HG03095 (cell line): ENCODE data around the gene KIAA0930.
"Not testable (repeated sequence)": the region's sequence is repeated elsewhere in the genome, so short reads cannot be mapped to it uniquely, and the experiment has no call there.

Experiments used
- ATAC-seq: cut with Tn5 transposase; IDR thresholded peaks from one replicate; pipeline ENCODE4 v1.9.1; 2021; ENCODE audit warnings: moderate library complexity; ENCODE audit not compliant: unreplicated experiment

KIAA0930 gene

DNA sequence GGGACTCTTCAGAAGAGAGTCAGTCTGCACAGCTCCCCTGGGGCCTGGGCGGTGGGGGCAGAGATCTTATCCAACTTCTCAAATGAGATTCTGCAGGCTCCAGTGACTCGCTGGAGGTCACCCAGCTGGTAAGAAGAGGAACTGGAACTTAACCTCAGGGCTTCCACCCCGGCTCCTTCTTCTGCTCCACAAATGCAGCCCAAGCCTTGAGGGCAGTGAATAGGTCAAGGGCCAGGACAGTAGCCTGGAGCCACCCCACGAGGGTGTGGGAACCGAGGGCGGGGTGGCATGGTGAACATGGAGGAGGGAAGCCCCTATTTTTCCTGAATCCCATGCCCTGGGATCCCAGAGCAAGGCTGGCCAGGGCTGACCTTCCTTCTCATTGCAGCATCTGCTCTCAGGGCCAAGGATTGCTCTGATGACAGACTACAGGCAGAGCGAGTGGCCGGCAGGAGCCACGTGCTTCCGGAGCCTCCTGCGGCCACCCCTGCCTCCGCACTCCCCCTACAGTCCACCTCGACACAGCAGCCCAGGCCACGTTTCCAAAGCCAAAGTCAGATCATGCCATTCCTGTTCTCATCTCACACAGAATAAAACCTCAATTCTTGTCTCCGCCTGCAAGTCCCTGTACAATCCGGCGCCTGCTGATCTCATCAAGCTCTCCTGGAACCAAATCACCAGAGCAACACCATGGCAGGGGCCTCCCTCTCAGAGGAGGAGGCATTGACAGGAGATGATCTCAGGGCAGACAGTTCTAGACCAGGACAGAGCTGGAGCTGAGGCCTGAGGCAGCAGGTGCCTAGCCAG lies 23.0 kb upstream of the KIAA0930 start:
- peak; percentile 64 for ATAC-seq

DNA sequence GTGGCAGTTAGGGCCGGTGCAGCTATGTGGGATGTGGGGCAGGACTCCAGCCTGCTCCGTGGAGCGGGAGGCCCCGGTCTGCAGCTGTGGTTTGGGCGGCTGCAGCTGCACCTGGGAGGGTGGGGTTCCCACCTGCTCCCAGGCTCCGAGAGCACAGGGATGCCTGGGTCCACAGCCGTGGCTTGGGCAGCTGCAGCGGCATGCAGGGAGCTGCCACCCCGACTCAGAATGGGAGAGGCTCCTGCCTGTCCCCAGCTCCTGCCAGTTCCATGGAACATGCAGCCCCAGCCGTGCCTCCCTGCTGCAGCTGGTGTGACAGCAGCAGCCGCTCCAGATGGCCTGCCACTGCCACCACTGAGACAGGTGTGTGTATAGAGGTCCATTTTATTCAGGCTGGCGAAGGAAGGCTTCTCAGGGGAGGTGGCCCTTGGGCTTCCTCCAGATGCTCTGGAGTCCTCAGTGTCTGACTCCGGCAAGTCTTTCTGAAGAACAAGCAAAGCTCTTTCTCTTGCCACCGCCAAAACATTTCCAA lies 22.3 kb upstream of the KIAA0930 start:
- peak; percentile 33 for ATAC-seq

DNA sequence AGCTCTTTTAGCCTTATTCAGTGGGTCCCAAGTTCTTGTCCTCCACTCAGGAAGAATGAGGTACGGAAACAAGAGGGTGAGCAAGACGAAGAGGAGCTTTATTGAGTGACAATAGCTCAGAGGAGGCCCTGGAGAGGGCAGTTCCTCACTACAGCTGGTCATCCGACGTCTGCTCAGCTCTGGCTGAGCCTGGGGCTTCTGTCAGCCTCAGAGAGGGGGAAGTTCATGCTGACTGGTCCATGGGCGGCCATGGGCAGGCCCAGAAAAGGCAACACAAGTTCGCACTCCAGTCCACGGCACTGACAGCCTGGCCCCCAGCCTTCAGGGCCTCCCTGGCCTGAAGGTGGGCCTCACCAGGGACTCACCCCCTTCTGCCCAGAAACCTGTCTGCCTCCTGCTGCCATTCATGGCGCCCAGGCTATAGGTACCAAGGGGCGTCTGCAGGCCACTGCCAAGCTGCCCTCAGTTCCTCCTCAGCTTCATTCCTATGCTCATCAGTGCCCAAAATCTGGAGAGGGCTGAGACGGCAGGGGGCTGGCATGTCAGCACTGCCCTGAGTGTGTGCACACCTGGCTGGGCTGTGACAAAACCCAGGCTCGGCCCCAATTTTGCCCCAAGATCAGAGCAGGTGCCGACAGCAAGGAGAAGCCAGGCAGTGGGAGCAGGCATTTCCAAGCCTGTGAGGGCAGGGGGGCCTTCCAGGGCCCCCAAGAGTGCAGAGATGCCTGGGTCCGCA lies 21.7 kb upstream of the KIAA0930 start:
- no peak for ATAC-seq

DNA sequence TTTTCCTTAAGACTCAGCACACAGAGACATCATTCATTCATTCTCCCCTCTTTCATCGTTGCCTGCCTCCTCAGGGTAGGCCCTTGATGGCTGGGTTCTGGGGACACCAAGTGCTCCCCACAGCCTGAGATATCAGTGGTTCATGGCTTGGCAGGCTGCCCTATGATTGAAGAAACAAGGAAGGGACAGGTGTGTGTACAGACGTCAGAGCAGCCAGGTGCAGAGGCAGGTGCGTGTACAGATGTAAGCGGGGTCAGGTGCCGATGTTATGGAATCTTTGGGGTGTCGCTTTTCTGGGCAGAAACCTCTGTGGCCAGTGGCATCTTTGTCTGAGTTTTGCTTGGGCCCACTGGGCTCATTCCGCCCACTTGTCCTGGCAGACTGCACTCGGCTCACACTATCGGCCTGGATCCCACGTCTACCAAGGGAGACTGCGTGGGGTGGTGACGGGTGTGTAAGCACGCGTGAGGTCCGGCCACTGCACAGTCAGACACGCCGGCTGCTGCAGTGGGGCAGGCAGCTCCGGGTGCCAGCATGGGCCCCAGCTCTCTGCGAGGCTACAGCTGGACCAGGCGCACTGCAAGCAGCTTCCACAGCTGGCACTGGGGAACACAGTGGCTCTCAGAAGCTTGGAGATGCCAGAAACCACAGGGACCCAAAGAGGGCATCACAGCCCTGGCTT lies 20.9 kb upstream of the KIAA0930 start:
- ATAC-seq = no peak

DNA sequence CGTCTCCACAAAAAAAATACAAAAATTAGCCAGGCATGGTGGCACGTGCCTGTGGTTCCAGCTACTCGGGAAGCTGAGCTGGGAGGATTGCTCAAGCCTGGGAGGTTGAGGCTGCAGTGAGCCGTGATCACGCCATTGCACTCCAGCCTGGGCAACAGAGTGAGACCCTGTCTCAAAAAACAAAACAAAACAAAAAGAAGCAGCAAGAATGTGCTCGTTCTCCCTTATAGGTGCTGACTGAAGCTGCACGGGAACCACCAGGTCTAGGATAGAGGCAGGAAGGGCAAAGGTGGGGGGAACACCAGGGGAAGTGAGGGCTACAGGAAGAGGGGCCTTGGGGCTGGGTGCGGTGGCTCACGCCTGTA lies 19.7 kb upstream of the KIAA0930 start:
- ATAC-seq = not testable (repeated sequence)

DNA sequence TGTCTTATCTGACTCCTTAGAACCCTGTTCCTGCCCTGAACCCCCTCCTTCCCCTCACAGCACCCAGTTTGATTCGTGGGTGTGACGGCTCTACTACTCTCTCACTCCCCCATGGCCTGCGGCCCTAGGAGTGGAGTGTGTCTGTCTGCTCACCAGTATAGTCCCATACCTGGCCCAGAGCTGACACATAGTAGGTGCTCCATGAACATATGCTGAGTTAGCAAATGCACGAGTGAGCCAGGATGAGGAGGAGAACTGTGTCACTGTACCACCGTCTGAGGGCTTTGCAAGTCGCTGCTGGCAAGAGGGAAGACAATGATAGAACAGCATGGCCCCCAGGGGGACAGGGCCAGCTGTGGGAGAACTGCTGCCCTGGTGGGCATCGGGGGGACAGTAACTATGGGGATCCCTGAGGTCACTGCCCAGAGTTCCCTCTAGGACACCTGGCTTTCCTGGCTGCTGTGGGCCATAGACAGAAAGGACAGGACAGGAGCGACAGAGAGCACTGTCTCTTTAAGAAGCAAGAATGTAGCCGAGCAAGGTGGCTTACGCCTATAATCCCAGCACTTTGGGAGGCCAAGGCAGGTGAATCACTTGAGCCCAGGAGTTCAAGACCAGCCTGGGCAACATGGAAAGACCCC lies 19.2 kb upstream of the KIAA0930 start:
- no peak for ATAC-seq

DNA sequence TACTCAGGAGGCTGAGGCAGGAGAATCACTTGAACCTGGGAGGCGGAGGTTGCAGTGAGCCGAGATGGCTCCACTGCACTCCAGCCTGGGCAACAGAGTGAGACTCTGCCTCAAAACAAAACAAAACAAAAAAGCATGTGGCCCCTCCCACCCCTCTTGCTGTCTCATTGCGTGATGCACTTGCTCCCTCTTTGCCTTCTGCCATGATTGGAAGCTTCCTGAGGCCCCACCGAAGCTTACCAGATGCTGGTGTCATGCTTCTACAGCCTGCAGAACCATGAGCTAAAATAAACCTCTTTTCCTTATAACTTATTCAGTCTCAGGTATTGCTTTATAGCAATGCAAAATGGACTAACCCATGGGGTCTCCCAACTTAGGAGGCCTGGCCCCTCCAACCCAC lies 17.2 kb upstream of the KIAA0930 start:
- ATAC-seq = not testable (repeated sequence)

DNA sequence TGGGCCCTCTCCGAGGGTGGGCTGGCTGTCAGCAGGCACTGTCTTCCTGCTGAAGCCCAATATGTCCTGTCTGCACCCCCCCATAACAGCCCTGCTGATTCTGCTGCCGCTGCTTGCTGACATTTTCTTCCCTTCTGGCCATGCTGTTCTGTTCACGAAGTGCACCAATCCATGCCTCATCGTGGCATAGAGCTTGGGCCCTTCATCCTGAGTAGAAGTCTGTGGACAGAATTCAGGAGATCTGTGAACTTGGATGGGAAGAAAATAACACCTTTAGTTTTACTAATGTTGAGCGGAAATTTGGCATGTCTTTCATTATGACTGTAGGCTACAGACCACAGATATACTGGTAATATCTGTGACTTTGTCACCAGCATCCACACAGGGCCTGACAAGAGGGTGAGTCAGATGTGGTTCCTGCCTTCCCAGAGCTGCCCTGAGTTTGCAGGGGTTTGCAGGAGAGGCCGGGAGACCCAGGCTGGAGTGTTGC lies 14.1 kb upstream of the KIAA0930 start:
- ATAC-seq = no peak

DNA sequence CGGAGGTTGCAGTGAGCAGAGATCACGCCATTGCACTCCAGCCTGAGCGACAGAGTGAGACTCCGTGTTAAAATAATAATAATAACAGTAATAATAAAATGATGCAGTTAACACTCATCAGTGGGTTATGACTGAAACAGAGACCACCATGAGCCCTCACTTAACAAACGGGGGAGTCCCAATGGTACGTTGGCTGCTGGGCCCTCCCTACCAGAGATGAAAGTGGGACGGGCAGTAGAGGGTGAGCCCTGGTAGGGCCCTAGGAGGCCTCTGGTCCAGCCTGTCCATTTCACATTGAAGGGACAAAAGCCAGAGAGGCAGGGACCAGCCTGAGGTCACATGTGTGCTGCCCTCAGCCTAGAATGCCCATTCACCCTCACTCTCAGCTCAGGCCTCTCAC lies 13.7 kb upstream of the KIAA0930 start:
- ATAC-seq = no peak

DNA sequence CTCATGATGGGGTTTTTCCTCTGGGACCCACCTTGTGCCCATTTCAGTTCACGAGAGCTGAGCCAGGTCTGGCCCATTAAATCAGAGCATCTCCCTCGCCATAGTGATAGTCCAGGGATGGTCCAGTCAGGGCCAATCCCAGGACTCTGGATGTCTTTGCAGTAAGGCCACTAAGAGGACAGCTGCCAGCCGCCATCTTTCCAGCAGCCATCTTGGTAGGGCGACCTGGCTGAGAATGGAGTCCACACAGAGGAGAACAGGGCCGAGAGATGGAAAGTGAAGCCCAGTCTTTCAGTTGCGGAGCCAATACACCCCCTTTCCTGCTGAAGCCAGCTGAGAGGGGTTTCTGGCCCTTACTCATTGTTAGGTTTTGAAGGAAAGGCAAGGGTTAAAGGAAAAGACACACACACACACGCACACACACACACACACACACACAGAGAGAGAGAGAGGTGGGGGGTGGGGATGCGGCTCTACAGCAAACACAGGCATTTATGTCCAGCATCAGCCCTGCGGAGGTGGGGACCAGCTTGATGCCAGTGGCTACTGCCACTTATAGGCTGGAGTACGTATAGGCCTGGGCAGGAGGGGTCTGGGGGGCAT lies 12.4 kb upstream of the KIAA0930 start:
- ATAC-seq = no peak

DNA sequence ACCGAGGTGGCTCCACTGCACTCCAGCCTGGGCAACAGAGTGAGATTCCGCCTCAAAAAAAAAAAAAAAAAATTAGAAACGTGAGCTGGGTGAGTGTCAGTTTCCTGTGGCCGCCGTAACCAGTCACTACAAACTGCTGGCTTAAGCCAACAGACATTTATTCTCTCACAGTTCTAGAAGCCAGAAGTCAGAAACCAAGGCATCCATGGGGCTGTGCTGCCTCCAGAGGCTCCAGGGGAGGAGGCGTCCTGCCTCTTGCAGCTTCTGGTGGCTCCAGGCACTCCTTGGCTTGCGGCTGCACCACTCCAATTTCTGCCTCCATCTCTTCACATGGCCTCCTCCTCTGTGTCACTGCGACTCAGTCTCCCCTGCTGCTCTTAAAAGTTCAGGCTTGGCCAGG lies 11.1 kb upstream of the KIAA0930 start:
- ATAC-seq = no peak

DNA sequence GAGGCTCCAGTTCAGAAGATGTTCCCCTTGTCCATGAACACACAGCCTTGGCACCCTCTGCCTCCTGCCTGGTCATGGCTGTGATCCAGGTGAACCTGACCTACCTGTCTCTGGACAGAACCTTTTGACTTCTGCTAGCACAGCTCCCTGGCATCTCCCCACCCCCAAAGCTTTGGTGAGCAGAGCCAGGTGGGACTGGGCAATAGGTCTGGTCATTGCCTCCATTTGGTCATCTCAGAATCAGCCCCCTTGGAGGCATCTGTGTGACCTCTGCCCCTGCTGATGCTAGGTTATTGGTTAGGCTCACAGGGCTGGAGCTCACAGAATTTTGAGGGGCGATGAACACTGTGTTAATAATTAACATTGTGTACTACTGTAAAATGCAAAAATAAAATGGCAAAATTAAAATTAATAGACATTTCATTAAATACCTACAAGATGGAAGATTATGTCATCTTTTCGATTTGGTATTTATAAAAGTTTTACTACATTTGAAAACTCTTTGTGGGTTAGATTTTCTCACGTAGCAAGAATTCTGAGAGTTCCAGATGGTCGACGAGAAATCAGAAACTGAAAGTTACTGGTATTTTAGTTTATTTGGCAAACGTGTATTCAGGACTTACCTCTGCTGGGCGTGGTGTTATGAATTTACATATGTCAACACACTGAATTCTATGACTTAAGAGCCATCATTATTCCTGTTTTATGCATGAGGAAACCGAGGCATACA lies 8.3 kb upstream of the KIAA0930 start:
- peak; percentile 64 for ATAC-seq

DNA sequence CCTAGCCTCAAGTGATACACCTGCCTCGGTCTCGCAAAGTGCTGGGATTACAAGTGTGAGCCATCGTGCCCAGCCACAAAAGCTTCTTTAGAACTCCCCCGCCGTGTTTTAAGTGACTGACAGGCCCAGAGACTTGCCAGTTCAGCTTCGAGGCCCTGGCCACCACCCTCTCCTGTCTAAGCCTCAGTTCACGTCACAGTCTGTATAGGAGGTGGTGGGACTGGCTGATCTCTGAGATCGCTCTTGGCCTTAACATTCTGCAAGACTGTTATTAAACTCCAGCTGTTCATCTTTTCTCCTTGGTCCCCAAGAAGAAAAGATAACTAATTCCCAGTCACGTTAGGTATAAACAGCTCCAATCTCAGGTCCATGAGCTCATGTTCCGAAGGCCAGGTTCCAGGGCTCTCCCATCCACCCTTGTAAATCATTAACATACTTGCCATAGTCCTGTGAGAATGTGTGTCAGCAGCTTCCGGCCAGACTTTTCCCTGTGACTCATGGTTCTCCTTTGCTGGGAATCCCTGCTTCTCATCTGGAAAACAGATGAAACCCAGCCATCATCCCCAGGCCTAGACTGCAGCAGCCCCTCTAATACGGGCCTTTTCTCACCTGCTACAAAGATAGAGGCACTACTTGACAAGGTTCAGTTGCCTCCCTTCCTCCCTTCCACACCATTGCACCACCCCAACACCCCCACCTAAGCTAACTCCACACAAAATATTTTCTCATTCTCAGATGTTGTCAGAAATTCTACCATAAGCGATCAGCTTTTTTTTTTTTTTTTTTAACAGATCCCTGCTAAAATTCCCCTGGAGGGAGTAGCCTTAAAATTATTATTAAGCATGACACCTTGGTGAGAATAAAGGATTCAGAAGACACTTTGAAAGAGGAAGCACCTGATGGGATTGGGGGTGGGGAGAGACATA lies 5.6 kb upstream of the KIAA0930 start:
- ATAC-seq = no peak

DNA sequence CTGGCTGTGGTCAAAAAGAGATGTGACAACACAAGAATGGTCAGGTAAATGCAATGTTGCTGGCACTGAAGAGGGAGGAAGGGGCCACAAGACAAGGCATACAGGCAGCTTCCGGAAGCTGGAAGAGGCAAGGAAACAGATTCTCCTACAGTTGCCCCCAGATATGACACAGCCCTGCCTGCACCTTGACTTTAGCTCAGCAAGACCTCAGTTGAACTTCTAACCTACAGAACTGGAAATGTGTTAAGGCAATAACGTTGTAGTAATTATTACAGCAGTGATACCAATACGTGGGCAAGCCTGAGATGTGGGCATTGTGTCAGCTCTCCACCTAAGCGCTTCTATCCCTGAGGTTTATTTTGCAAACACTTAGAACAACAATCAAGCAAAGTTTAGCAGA lies 4.2 kb upstream of the KIAA0930 start:
- no peak for ATAC-seq

DNA sequence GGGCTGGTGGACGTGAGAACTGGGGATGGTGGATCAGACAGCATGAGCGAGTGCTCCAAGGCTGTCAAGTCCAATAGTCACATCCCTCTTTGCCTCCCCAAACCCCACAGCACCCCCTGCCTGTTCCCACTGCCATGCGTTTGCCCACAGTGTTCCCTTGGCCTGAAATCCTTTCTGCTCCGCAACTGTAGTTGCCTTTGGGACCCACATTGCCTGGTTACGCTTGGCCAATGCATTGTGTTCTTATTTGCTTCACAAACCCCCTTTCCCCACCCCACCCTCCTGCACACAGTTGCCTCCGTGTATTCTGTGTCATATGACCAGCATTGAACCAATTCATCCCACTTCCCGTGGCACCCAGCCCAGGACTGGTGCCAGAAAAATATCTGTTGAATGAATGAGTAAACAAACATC lies 2.1 kb upstream of the KIAA0930 start:
- ATAC-seq = no peak

DNA sequence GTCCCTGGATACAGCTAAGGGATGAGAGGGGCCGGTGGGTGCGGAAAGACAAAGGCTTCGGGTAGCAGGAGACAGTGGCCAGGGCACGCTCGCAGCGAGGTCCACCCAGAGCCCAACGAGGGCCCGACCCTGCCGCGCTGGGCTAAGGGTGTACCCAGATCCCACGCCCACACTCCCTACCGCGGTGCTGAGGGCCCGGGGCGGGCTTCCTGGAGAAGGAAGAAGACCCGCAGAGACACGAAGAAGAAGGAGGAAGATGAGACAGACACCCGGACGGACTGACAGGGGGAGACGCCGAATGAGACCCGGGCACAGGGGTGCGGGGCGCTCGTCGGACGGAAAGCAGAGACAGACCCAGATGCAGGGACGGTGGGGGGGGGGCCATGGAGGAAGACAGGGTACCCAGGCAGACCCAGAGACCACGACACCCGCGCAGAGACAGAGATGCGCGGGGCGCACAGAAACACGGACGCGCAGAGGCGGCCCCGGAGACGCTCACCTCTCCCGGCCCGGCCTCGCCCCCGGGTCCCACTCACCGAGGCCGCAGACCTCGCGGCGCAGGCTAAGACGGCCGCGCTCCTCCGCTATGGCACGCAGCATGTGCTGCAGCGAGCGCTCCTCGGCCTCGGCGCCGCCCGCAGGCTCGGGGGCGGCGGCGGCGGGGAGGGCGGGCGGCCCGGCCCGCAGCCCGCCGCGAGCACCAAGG lies 437 bp downstream of the KIAA0930 start:
- ATAC-seq = no peak

DNA sequence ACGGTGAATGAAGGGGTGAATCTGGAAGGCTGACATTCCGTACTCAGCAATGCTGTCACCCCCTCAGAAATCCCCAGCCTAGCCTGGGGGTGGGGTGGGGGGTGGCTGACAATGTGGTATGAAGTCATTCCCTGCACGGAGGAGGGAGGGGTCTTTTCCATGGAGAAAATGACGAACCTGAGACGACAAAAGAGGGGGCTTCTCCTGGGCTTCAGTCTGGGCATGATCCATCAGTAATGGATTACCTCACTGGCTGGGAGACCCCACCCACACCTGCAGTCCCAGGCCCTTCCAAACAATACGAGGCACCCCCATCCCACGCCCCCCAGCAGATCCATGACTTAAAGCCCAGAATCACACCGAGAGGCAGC lies 1.0 kb downstream of the KIAA0930 start:
- ATAC-seq = no peak

DNA sequence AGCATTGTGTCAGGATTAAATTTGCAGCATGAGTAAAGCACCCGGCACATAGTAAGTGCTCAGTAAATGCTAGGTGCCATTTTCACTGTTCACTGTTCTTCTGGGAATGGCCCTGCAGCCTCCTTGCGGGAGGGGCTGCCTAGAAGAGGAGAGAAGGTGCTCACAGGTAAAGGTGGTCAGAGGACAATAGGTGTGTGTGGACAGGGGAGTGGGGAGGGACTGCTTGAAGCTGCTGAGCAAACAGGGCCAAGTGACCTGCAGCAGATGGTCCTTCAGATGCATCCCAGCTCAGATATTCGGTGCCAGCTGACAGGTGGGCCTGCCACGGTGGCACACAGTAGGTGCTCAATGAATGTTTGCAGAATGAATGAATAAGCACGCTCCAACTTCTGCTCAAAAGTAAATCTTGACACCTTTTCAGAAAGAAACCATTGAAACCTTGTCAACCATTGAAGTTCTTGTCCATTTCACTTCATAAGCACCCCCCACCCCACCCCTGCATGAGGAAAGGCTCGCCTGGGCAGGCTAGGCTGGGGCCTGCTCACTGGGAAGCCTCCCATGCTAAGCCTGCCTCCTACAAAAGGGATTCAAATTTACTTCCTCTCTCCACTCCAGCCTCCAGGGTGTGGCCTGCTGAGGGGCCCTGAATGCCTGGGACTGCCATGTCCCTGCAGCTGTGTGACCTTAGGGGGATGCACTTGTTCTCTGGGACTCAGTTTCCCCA lies 1.6 kb downstream of the KIAA0930 start:
- no peak for ATAC-seq
